ENCODE measurements around the gene ST8SIA6. TPM values are rescaled to one million over a fixed set of nuclear protein-coding genes. Genes with fewer than 3 reads are reported as not detected.
"Not testable (repeated sequence)": the region's sequence is repeated elsewhere in the genome, so short reads cannot be mapped to it uniquely, and the experiment has no call there.

Gene ST8SIA6, protein sequence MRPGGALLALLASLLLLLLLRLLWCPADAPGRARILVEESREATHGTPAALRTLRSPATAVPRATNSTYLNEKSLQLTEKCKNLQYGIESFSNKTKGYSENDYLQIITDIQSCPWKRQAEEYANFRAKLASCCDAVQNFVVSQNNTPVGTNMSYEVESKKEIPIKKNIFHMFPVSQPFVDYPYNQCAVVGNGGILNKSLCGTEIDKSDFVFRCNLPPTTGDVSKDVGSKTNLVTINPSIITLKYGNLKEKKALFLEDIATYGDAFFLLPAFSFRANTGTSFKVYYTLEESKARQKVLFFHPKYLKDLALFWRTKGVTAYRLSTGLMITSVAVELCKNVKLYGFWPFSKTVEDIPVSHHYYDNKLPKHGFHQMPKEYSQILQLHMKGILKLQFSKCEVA
- total RNA-seq, result 0.13 TPM in 1 of 2 replicates, not detected in the other

DNA sequence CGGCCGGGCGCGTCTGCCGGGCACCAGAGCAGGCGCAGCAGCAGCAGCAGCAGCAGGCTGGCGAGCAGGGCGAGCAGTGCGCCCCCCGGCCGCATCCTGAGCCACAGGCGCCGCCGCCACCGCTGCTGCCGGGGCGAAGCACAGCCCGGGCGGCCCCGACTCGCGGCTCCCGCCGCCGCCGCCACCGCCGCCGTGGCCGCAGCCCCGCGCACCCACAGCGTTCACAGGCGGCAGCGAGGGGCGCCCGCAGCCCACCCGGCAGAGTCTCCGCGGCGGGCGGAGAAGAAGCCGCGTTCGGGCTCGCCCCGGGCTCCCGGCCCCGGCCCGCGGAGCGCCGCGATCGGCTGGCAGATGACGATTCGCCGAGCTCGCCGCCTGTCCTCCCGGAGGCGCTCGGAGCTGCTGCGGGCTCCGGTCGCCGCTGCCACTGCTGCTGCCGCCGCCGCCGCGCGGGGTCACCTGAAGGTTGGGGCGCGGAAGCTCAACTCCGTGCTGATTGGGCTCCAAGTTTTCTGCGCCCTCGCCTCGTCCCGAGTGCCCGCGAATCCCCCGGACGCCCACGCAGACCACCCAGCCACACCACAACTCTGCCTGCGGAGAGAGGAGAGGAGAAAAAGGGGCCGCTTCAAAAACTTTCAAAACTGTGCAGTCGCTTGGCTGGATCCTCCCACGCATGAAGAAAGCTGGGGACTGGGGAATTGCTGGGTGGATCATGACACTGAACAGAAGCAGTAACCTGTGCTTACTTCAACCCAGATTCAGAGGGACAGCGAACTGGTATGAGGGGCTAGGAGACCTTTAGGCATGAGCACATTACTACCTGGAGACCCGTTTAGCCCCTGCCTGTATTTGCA, at the start of gene ST8SIA6:
ST8SIA6 (minus strand) TSS at position 435 of the 854 bp plus-strand sequence; CDS start at position 95, 340 bp downstream.
- Mint-ChIP-seq H3K4me3 (peak within 1 kb of the TSS; percentile 73), H3K36me3 (ENCODE audit: low read depth) (no peaks in the 10 kb centered on the region), H3K4me1 (peaks cover 17% of the 10 kb centered on the region), H3K27me3 (peaks cover 50% of the 10 kb centered on the region), H3K27ac (no peak within 1 kb of the TSS), H3K9me3 (peaks cover 2% of the 10 kb centered on the region)
- ChIA-PET POLR2A (no interaction called here), CTCF (no interaction called here)
- TF ChIP-seq, protein P1, sequence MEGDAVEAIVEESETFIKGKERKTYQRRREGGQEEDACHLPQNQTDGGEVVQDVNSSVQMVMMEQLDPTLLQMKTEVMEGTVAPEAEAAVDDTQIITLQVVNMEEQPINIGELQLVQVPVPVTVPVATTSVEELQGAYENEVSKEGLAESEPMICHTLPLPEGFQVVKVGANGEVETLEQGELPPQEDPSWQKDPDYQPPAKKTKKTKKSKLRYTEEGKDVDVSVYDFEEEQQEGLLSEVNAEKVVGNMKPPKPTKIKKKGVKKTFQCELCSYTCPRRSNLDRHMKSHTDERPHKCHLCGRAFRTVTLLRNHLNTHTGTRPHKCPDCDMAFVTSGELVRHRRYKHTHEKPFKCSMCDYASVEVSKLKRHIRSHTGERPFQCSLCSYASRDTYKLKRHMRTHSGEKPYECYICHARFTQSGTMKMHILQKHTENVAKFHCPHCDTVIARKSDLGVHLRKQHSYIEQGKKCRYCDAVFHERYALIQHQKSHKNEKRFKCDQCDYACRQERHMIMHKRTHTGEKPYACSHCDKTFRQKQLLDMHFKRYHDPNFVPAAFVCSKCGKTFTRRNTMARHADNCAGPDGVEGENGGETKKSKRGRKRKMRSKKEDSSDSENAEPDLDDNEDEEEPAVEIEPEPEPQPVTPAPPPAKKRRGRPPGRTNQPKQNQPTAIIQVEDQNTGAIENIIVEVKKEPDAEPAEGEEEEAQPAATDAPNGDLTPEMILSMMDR (IDR thresholded peaks at IDR 0.05), result no peak
- intact Hi-C loops (cut with micrococcal nuclease), result no loop called here
- no peak for ATAC-seq (ENCODE audit: low read depth)
- no peak for DNase-seq

DNA sequence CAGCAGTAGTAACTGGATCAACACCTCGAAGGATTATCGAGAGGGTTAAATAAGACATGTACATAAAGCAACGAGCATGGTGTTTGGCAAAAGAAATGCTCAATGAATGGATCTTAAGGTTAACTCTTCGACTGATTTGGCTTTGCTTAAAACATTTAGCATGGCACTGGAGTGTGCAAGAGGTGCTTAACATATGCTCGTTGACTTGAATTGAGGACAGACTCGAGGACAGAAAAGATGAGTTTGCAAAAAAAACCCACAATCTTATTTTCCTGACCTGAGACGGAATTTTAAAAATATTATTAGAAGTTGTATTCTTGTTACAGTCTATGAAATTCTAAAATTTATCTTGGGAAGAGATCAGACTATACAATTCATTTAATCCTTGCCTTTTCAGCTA, 49.4 kb upstream of the ST8SIA6 start:
- TF ChIP-seq, protein P1 (IDR thresholded peaks at IDR 0.05), result no peak
- Mint-ChIP-seq H3K9me3 (peaks cover 8% of the 10 kb centered on the region), H3K4me3 (no peak overlapping the region), H3K27ac (no peak overlapping the region), H3K4me1 (no peaks in the 10 kb centered on the region), H3K36me3 (ENCODE audit: low read depth) (no peaks in the 10 kb centered on the region), H3K27me3 (no peaks in the 10 kb centered on the region)
- CTCF ChIA-PET, result no interaction called here
- intact Hi-C loops (cut with micrococcal nuclease), result no loop called here
- DNase-seq (no peak), ATAC-seq (ENCODE audit: low read depth) (no peak)
- POLR2A ChIA-PET, result no interaction called here

DNA sequence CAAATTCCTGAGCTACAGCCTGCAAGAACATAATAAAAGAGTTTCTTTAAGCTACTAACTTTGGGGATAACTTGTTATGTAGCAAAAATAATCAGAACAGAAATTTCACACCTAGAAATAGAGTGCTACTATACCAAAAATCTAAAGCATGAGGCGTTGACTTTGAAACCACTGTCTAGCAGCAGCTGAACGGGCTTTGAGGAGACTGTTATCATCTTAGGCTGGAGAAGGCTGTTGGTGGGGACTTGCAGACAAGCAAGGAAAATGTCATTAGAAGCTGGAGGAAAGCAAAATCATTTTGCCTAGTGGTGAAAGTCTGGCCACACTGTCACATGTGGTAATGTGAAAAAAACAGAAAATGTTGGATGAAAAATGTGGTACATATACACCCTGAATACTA, 48.4 kb upstream of the ST8SIA6 start:
- no peak overlapping the region for H3K4me3 Mint-ChIP-seq
- H3K36me3 Mint-ChIP-seq (ENCODE audit: low read depth), result no peaks in the 10 kb centered on the region
- no peak for ATAC-seq (ENCODE audit: low read depth)
- peaks cover 5% of the 10 kb centered on the region for H3K9me3 Mint-ChIP-seq
- no peak for DNase-seq
- intact Hi-C loops (cut with micrococcal nuclease), result no loop called here
- H3K4me1 Mint-ChIP-seq, result no peaks in the 10 kb centered on the region
- CTCF ChIA-PET, result no interaction called here
- H3K27ac Mint-ChIP-seq, result no peak overlapping the region
- H3K27me3 Mint-ChIP-seq, result no peaks in the 10 kb centered on the region
- POLR2A ChIA-PET, result no interaction called here
- TF ChIP-seq, protein P1 (IDR thresholded peaks at IDR 0.05), result no peak

DNA sequence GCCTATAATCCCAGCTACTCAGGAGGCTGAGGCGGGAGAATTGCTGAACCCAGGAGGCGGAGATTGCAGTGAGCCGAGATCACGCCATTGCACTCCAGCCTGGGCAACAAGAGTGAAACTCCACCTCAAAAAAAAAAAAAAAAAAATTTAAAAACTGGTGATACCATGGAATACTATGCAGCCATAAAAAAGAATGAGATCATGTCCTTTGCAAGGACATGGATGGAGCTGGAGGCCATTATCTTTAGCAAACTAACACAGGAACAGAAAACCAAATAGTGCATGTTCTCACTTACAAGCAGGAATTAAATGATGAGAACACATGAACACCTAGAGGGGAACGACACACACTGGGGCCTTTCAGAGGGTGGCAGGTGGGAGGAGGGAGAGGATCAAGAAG, 44.6 kb upstream of the ST8SIA6 start:
- DNase-seq, result not testable (repeated sequence)

DNA sequence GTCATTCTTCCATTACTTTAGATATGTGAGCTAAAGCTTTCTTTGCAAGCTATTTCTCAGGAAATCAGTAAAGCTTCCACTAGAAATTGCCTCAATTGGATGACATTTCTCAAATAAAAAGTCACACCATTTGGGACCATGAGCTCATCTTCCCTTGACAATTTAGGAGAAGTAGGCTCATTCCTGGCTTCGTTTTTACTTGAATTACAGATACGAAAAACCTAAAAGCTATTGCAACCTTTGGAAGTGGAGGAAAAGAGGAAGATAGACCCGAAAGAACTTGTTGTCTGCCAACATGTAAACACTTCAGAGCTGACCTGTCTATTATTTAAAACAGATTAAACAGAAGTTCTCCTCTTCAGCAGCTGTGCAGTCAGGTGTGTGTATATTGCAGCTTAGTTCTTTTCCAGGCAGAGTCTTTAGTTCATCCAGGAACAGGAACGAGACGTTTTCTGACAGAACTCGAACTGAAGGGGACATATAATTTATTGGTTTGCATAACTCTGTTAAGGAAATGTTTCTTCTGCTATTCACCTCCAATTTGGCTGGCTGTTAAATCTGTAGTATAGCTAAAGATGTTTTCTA, 43.1 kb upstream of the ST8SIA6 start:
- ChIA-PET POLR2A (no interaction called here), CTCF (no interaction called here)
- H3K4me3 Mint-ChIP-seq, result no peak overlapping the region
- H3K27ac Mint-ChIP-seq, result no peak overlapping the region
- DNase-seq (no peak), ATAC-seq (ENCODE audit: low read depth) (no peak)
- peaks cover 2% of the 10 kb centered on the region for H3K9me3 Mint-ChIP-seq
- TF ChIP-seq, protein P1 (IDR thresholded peaks at IDR 0.05), result no peak
- no peaks in the 10 kb centered on the region for H3K36me3 Mint-ChIP-seq (ENCODE audit: low read depth)
- H3K27me3 Mint-ChIP-seq, result no peaks in the 10 kb centered on the region
- intact Hi-C loops (cut with micrococcal nuclease), result no loop called here
- no peaks in the 10 kb centered on the region for H3K4me1 Mint-ChIP-seq

More for the DNA sequence above, 44.6 kb upstream of the ST8SIA6 start:
- POLR2A ChIA-PET; H3K36me3 Mint-ChIP-seq (ENCODE audit: low read depth); H3K4me1 Mint-ChIP-seq; H3K9me3 Mint-ChIP-seq; ATAC-seq (ENCODE audit: low read depth); CTCF ChIA-PET; H3K27me3 Mint-ChIP-seq; H3K4me3 Mint-ChIP-seq; intact Hi-C loops (cut with micrococcal nuclease); H3K27ac Mint-ChIP-seq: not testable (repeated sequence)

Measured in activated B cell treated with CpG ODN at 0.5 μM for 24 hours (primary cell).